ENCODE measurements around the gene NUDT8. TPM values are rescaled to one million over a fixed set of nuclear protein-coding genes. Genes with fewer than 3 reads are reported as not detected.
A peak's percentile ranks its signal among the peaks of the same experiment; 100 is the strongest.

NUDT8 gene
- polyA plus RNA-seq, 1 donor (not counting 4 experiments of a cell fraction or from before 2014, with no cell fraction given): 1.1 TPM

DNA sequence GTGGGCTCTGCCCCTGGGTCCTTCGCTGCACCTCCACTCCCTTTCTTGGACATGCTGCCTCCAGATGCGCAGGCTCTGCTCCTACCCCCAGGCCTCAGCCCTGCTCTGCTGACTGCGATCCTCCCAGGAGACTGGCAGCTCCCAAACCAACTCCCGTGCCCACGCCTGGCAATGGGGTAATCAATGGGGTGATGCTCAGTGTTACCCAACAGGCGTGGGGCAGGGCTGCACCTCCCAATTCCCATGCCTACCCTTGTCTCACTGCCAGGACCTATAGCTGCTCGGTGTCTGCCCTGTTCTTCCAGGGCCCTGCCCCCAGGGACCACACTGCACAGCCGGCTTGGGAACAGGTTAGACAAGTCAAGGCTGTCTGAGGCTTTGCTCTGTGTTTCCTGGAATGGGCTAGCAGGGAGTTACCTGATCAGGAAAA is 44.7 kb upstream of the NUDT8 start, which contains the start of gene ALDH3B2:
ALDH3B2 (minus strand) TSS at position 182 of the 430 bp plus-strand sequence. CDS start 7,688 bp downstream, outside the sequence.
- H3K9ac ChIP-seq (ENCODE audit: control insufficient read depth, extremely low read depth, insufficient read depth, low read length): peak within 1 kb of the TSS; percentile 29
- no peaks in the 10 kb centered on the region for H3K27me3 ChIP-seq (ENCODE audit: control insufficient read depth, extremely low read depth, insufficient read depth, low read length)
- H3K4me2 ChIP-seq (ENCODE audit: control insufficient read depth, extremely low read depth, insufficient read depth, low read depth, low read length): peak within 1 kb of the TSS; percentile 49
- H3K4me1 ChIP-seq (ENCODE audit: control insufficient read depth, extremely low read depth, insufficient read depth, low read length): peaks cover 16% of the 10 kb centered on the region
- no peaks in the 10 kb centered on the region for H3K9me1 ChIP-seq (ENCODE audit: control insufficient read depth, extremely low read depth, insufficient read depth, low read length)
- DNase-seq (ENCODE audit: low read depth, low spot score) (peak; percentile 46), FAIRE-seq (peak; percentile 74)
- no peak within 1 kb of the TSS for H3K27ac ChIP-seq (ENCODE audit: control insufficient read depth, insufficient read depth, low read length)
- TF ChIP-seq CTCF (optimal IDR thresholded peaks at IDR 0.05 in 1 of 3, IDR thresholded peaks at IDR 0.05 in 1 of 3, conservative IDR thresholded peaks at IDR 0.05 in 1 of 3; ENCODE audit: extremely low read depth in 1 of 3, insufficient read depth in 2 of 3, low read length in 3 of 3): no peak
- no peak for TF ChIP-seq EZH2 (IDR thresholded peaks at IDR 0.05; ENCODE audit: low read length)
- H3K79me2 ChIP-seq (ENCODE audit: control insufficient read depth, insufficient read depth, low read length): no peaks in the 10 kb centered on the region
- no peaks in the 10 kb centered on the region for H3K9me3 ChIP-seq (ENCODE audit: control insufficient read depth, low read depth, low read length)
- H2AFZ ChIP-seq (ENCODE audit: control insufficient read depth, low read length): peak within 1 kb of the TSS; percentile 53
- dilution Hi-C loops (cut with MboI; ENCODE audit: extremely low pct_ligation_motif_present, low sequenced_read_pairs): no loop called here
- H3K36me3 ChIP-seq (ENCODE audit: control insufficient read depth in 2 of 2, extremely low read depth in 1 of 2, insufficient read depth in 2 of 2, low read length in 2 of 2): no peaks in the 10 kb centered on the region
- no peaks in the 10 kb centered on the region for H4K20me1 ChIP-seq (ENCODE audit: control insufficient read depth, extremely low read depth, insufficient read depth, low read length)
- H3K4me3 ChIP-seq (ENCODE audit: control insufficient read depth in 2 of 3, extremely low read depth in 1 of 3, insufficient read depth in 2 of 3, low read depth in 1 of 3, low read length in 3 of 3): peak within 1 kb of the TSS in 1 of 3 experiments; percentile 29

- DNase-seq (ENCODE audit: low read depth, low spot score) (no peak), FAIRE-seq (no peak)
- TF ChIP-seq CTCF (optimal IDR thresholded peaks at IDR 0.05 in 1 of 3, IDR thresholded peaks at IDR 0.05 in 1 of 3, conservative IDR thresholded peaks at IDR 0.05 in 1 of 3; ENCODE audit: extremely low read depth in 1 of 3, insufficient read depth in 2 of 3, low read length in 3 of 3) (no peak), EZH2 (IDR thresholded peaks at IDR 0.05; ENCODE audit: low read length) (no peak)
- no peaks in the 10 kb centered on the region for H4K20me1 ChIP-seq (ENCODE audit: control insufficient read depth, extremely low read depth, insufficient read depth, low read length)
- peak overlapping the region; percentile 29 for H3K9ac ChIP-seq (ENCODE audit: control insufficient read depth, extremely low read depth, insufficient read depth, low read length)
- H2AFZ ChIP-seq (ENCODE audit: control insufficient read depth, low read length): no peak overlapping the region
- H3K4me3 ChIP-seq (ENCODE audit: control insufficient read depth in 2 of 3, extremely low read depth in 1 of 3, insufficient read depth in 2 of 3, low read depth in 1 of 3, low read length in 3 of 3): peak overlapping the region in 1 of 3 experiments; percentile 29
- dilution Hi-C loops (cut with MboI; ENCODE audit: extremely low pct_ligation_motif_present, low sequenced_read_pairs): no loop called here
- H3K4me2 ChIP-seq (ENCODE audit: control insufficient read depth, extremely low read depth, insufficient read depth, low read depth, low read length): no peak overlapping the region
- H3K36me3 ChIP-seq (ENCODE audit: control insufficient read depth in 2 of 2, extremely low read depth in 1 of 2, insufficient read depth in 2 of 2, low read length in 2 of 2): no peaks in the 10 kb centered on the region
- H3K27me3 ChIP-seq (ENCODE audit: control insufficient read depth, extremely low read depth, insufficient read depth, low read length): no peaks in the 10 kb centered on the region
- no peaks in the 10 kb centered on the region for H3K9me3 ChIP-seq (ENCODE audit: control insufficient read depth, low read depth, low read length)
- no peaks in the 10 kb centered on the region for H3K79me2 ChIP-seq (ENCODE audit: control insufficient read depth, insufficient read depth, low read length)
- H3K4me1 ChIP-seq (ENCODE audit: control insufficient read depth, extremely low read depth, insufficient read depth, low read length): peaks cover 16% of the 10 kb centered on the region
- no peaks in the 10 kb centered on the region for H3K9me1 ChIP-seq (ENCODE audit: control insufficient read depth, extremely low read depth, insufficient read depth, low read length)
- H3K27ac ChIP-seq (ENCODE audit: control insufficient read depth, insufficient read depth, low read length): no peak overlapping the region
Measured at GRCh38 chr11:67673902-67674301, 44.2 kb upstream of the NUDT8 start.
